OCI-LY1 (cell line): ENCODE data around the gene UGT1A10.

Source experiments
- EZH2 ChIP-seq: fragments of 200-600 bp; sonication (generic), shearing (Covaris generic); IDR thresholded peaks from 2 replicates; pipeline ENCODE4 v1.8.0; 2017; ENCODE audit warnings: borderline replicate concordance, mixed run types, mild to moderate bottlenecking, antibody characterized with exemption, low read length, moderate library complexity, mixed read lengths
- TF ChIP-seq, protein P1 (sequence below): fragments of 200-600 bp; sonication (generic), shearing (Covaris generic); IDR thresholded peaks from 2 replicates; pipeline ENCODE4 v1.5.1; 2017; ENCODE audit warnings: mild to moderate bottlenecking, antibody characterized with exemption, low read length, moderate library complexity, mixed read lengths

DNA sequence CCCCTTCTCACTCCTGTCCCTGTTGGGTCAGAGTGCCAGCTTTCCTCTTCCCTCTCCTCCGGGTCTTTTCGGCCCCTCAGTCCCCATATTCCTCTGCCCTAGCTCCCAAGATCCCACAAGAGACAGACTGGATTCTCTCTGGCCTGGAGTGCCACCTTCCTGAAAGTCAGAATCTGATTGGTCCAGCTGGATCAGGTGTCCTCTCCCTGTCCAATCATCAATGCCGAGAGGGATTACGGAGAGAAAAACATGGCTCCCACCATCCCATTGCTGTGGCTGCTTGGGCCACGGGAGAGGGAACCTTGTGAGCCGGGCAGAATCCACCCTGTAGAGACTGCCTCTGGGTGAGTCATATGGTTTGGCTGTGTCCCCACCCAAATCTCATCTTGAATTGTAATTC lies 139.2 kb downstream of the UGT1A10 start:
- TF ChIP-seq, protein P1, sequence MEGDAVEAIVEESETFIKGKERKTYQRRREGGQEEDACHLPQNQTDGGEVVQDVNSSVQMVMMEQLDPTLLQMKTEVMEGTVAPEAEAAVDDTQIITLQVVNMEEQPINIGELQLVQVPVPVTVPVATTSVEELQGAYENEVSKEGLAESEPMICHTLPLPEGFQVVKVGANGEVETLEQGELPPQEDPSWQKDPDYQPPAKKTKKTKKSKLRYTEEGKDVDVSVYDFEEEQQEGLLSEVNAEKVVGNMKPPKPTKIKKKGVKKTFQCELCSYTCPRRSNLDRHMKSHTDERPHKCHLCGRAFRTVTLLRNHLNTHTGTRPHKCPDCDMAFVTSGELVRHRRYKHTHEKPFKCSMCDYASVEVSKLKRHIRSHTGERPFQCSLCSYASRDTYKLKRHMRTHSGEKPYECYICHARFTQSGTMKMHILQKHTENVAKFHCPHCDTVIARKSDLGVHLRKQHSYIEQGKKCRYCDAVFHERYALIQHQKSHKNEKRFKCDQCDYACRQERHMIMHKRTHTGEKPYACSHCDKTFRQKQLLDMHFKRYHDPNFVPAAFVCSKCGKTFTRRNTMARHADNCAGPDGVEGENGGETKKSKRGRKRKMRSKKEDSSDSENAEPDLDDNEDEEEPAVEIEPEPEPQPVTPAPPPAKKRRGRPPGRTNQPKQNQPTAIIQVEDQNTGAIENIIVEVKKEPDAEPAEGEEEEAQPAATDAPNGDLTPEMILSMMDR = no peak
- TF ChIP-seq EZH2 = no peak
